GM21515 (cell line): ENCODE measurements around the gene OR10H3.
"Not testable (repeated sequence)": the region's sequence is repeated elsewhere in the genome, so short reads cannot be mapped to it uniquely, and the experiment has no call there.

ENCODE experiments used
- ATAC-seq: cut with Tn5 transposase; IDR thresholded peaks from one replicate; pipeline ENCODE4 v1.9.1; 2021; ENCODE audit not compliant: unreplicated experiment

OR10H3 gene

GRCh38 chr19:15776991-15777970, 39.5 kb downstream of the OR10H3 start:
- no peak for ATAC-seq

GRCh38 chr19:15779756-15780476, 42.1 kb downstream of the OR10H3 start:
- ATAC-seq, result no peak

DNA sequence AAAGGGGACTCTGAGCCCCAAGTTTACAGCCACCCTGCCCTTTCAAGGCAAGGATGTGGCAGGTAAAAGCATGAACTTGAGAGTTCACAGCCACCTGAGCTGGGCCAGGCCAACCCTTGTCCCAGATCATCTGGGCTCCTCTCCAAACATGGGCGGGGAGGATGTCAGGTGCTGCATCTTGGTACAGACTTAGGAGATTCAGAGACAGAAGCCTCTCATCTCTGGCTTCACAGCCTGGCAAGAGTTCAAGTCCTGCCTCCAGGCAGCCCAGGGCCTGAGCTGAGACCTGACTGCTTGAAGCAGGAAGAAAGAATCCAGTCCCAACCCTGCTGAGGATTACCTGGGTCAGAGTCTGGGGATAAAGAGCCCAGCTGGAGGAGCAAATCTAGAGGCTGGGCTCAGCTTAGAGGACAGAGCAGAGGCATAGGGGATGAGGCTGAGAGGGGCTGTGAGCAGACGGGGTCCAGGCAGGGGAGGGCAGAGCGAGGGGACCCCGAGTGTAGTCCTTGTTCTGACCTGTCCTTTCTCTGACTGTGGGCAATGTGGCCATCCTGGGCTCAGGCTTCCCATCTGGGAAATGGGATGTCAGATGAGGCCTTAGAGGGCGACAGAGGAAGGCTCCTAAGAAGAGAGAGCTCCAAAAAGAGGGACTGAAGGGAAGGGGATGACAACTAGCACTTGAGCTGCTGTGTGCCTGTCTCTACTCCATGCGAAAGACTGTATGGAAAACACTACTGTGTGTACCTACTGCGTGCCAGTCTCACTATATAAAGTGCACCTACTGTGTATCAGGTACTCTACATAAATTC, 43.0 kb downstream of the OR10H3 start:
- ATAC-seq, result no peak

DNA sequence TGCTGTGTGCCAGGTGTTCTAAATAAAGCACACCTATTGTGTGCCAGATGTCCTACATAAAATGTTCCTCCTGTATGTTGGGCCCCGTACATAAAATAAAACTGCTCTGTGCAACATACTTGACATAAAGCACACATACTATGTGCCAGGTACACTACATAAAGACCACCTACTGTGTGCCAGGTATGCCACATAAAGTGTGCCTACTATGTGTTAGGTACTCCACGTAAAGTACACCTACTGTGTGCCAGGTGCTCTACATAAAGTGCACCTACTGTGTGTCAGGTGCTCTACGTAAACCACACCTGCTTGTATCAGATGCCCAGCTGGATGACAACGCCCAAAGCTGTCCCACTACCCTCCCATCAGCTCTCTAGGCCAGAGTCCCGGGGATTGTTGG, 43.9 kb downstream of the OR10H3 start:
- ATAC-seq, result no peak

DNA sequence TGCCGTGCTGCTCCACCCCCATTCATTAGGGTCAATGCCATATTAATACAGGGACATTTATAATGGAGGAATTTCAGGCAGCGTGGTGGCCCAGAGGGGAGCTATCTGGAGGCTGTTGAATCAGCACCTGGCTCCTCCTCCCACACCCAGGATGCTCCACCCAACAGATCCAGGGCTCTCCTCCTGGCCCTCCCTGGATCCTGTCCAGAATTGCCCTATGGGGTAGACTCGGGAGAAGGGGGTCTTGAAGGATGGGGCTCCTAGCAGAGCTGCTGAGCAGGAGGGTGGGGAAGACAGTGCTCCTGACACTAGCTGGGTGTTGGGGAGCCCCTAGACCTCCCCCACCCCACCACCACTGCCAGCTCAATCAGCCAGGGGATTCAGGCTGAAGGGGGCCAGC, 44.4 kb downstream of the OR10H3 start:
- no peak for ATAC-seq

DNA sequence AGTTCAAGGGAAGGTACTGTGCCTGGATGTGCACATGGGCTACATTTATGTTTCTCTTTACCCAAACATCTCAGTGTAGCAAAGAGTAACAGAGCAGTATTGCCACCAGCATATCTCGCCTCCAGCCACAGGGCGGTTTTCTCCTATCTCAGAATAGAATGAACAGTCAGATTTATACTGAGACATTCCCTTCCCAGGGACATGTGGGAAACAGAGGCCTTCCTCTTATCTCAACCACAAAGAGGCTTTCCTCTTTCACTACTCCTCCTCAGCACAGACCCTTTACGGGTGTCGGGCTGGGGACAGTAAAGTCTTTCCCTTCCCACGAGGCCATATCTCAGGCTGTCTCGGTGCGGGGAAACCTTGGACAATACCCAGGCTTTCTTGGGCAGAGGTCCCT, 45.1 kb downstream of the OR10H3 start:
- not testable (repeated sequence) for ATAC-seq

GRCh38 chr19:15787611-15788155, 49.9 kb downstream of the OR10H3 start, which contains the start of gene OR10H5:
Gene OR10H5 (plus strand): TSS chr19:15787661. CDS start chr19:15794049, 6,388 bp downstream.
- no peak for ATAC-seq

GRCh38 chr19:15788594-15789270, 50.9 kb downstream of the OR10H3 start:
- ATAC-seq, result no peak

DNA sequence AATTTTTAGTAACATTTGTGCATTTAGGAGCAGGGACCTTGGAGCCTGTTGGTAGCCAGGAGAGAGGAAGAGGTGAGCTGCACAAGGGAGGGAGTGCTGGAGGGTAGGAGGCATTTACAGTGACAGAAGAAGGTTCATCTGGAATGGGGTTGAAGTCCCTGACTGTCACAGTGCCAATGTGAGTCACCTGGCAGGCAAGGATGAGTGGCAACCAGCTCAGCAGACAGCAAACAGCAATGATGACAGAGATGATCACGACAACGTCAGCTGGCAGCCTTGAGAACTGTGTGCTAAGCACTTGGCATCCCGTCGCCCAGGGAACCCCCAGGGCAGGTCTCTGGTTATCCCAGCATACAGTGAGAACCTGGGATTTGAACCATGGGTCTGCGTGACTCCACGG, 52.3 kb downstream of the OR10H3 start:
- no peak for ATAC-seq
